Brain pericyte (primary cell): ENCODE data around the gene TARS2.

Experiments used
- DNase-seq: peaks from one replicate; pipeline ENCODE4 v3.0.0-alpha.2; 2012; ENCODE audit warnings: low read depth, low spot score

Gene TARS2

DNA sequence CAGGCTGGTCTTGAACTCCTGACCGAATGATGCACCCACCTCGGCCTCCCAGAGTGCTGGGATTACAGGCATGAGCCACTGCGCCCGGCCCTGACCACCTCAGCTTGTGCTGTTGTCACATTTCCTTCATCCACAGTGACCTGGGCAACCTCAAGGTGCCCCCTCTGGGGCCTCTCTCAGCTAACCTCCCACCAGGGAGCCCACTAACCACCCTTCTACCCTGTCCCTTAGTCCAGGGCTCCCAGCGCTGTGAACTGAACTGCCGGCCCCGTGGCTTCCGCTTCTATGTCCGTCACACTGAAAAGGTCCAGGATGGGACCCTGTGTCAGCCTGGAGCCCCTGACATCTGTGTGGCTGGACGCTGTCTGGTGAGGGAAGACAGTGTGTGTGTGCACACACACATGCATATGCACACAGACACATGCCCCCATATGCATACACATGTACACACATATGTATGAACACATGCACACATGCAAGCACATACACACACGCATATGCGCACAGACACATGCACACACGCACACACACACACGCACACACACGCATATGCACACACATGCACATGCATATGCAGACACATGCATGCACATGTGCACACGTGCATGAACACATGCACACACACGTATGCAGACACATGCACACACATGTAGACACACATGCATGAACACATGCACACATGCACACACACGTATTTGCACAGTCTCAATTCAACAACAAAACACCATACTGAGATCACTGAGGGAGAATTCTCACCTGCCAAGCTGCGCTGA lies 68.2 kb downstream of the TARS2 start:
- no peak for DNase-seq

- no peak for DNase-seq
These were observed 69.0 kb downstream of the TARS2 start for GRCh38 chr1:150555971-150556865.

- DNase-seq: no peak
These were observed 69.9 kb downstream of the TARS2 start for GRCh38 chr1:150557065-150557600.
